Esophagus muscularis mucosa (tissue), 3 donors: ENCODE results near the gene GNAT1.

ENCODE experiments used
- POLR2A ChIP-seq: fragments of 450-650 bp; IDR thresholded peaks from one replicate; pipeline ENCODE4 v1.6.1; 2017; ENCODE audit warnings: antibody characterized with exemption, moderate library complexity, mild to moderate bottlenecking, low read depth
- TF ChIP-seq, protein P1 (sequence below), 3 experiments: fragments of 200-600 bp in 2 of 3; fragments of 450-650 bp in 1 of 3; sonication (generic) in 2 of 3; IDR thresholded peaks; one replicate each; pipeline ENCODE4 v1.5.1; 2017 to 2019; ENCODE audit warnings: antibody characterized with exemption in 3 of 3, mild to moderate bottlenecking in 2 of 3, moderate library complexity in 1 of 3

GRCh38 chr3:50224639-50225038 lies 33.2 kb downstream of the GNAT1 start:
- TF ChIP-seq POLR2A: no peak
- TF ChIP-seq, protein P1, sequence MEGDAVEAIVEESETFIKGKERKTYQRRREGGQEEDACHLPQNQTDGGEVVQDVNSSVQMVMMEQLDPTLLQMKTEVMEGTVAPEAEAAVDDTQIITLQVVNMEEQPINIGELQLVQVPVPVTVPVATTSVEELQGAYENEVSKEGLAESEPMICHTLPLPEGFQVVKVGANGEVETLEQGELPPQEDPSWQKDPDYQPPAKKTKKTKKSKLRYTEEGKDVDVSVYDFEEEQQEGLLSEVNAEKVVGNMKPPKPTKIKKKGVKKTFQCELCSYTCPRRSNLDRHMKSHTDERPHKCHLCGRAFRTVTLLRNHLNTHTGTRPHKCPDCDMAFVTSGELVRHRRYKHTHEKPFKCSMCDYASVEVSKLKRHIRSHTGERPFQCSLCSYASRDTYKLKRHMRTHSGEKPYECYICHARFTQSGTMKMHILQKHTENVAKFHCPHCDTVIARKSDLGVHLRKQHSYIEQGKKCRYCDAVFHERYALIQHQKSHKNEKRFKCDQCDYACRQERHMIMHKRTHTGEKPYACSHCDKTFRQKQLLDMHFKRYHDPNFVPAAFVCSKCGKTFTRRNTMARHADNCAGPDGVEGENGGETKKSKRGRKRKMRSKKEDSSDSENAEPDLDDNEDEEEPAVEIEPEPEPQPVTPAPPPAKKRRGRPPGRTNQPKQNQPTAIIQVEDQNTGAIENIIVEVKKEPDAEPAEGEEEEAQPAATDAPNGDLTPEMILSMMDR (IDR thresholded peaks at IDR 0.05): no peak
